CD4-positive, alpha-beta T cell treated with Interleukin-1 beta for 1 hour (primary cell): ENCODE data around the gene VAV3.

Experiments
- DNase-seq, 2 donors: peaks; one replicate each; pipeline ENCODE4 v3.0.0-alpha.2; 2020 to 2022

The VAV3 gene

DNA sequence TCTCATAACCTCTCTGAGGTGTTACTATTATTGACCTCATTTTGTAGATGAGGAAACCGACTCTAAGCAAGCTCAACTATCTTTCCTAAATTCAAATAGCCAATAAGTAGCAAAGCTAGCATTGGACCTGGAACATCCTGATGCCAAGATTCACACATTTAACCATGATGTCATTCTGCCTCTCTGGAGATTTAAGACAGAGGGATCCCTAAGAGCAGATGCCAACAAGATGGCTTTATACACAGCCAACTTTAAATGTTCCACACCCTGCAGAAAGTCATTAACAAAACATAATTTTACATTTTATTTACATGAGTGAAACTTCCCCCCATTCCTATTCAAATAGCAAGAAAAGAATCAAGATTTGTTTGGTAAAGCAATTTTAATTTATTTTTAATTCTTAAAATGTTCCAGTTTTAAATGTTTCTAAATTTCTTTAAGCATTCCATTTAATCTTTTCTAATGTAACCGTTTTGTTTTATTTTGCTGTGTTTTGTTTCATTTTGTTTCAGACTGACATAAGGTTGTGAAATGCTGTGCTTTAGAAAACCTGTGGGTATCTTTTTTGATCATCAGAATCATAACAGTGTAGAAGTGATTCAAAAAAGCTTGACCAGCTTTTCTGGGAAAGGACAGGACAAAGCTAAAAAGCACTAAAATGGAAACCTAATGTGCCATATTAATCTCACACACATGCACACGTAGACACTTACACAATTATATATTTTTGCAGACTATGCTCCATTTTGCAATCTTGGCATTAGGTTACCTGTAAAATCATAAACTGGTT is 7.6 kb upstream of the VAV3 start:
- DNase-seq, result no peak

DNA sequence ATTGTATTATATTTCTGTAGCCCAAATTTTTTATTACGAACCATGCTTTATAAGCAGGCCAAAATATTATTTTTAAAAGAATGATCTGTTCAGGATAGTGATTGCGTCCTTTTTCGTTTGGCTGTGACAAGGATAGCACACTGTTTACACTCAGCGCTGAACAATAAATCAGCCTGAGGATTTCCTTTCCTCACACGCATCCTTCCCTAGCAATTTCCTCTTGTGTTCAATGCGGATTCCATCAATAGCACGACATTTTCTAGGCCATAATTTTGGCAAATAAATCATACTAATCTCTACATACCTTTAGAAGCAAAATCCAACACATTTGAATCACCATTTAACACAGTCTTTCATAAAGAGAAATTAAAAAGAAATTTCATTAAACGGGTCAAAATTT is 1.6 kb upstream of the VAV3 start:
- no peak for DNase-seq

DNA sequence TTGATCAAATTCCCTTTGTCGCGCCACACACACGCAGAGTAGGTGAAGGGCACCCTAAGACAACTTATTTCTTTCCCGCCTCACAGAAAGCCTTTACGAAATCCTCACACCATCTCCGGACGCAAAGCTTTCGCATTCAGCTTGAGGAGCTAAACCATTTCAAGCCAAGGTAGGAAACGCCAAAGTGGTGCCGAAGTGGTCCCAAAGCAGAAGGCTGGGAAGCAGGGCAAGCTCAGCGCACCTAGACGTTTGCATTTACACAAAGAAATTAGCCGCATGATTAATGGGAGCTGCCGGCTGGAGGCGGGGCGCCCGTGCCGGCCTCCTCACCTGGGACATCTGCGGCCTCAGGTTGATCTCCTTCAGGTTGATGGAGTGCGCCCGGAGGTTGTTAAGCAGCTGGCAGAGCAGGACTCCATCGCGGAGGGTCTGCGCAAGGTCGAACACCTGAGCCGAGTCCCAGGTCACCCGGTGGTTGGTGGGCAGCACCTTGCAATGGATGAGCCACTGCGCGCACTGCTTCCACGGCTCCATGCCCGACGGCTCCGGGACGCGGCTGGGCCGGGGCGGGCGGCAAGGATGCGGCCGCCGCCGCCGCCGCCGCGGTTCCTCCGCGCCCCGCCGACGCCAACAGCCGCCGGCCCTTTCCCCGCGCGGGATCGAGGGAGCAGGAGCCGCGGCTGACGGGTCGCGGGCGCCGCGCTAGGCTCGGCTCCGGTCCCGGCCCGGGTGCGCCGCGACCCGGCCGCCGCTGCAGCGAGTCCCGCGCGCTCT is 457 bp downstream of the VAV3 start:
- peak; percentile 26 to 39 for DNase-seq

DNA sequence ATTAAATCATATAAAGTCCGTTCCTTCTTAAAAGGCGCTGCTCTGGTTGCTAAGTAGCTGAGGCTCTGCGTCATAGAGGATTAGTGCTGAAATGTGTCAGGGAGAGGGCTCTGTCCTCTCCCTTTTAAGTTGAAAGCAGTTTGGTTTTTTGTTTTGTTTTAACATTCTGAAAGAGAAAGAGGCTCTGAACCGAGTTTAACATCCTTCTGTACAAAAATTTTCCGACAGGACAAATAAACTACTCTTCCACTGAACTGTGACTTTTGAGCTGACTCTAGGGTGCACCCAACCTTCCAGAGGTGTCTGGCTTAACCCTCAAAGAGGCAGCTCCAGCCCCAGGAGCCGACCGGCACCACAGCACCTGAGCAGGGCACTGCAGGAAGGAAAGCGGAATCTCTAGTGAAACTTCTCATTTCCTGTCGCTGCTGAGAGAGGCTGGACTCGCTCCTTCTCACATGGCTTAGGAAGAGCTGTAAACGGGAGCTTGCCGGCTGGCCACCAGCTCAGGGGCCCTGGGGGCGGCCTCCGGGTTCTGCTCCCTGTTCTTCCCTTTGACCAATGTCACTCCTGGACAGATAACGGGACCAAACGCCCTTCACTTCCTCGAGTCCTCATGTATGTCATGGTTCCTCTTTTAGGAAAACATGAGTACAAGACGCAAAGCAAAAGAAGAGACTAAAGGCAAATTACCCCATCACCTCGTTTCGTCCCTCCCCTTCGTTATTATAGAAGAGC is 1.2 kb downstream of the VAV3 start:
- peak; percentile 43 to 52 for DNase-seq

DNA sequence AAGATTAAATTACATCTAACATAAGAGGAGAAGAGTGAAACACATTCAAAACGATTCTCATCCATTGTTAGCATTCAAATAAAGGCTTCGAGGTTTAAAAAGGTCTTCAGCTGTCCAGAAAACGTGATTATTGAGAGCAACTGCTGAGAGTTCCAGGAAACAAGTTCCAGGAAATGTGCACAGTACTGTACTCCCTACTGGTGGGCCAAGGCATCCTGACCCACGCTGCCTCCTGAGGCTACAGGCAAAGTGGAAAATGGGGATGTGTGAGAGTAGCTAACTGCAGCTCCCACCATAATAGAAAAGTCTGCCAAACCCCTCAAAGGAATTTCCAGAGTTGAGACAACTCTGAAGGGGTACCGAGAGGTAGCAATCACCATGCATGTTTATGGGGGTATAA is 2.0 kb downstream of the VAV3 start:
- DNase-seq, result no peak

DNA sequence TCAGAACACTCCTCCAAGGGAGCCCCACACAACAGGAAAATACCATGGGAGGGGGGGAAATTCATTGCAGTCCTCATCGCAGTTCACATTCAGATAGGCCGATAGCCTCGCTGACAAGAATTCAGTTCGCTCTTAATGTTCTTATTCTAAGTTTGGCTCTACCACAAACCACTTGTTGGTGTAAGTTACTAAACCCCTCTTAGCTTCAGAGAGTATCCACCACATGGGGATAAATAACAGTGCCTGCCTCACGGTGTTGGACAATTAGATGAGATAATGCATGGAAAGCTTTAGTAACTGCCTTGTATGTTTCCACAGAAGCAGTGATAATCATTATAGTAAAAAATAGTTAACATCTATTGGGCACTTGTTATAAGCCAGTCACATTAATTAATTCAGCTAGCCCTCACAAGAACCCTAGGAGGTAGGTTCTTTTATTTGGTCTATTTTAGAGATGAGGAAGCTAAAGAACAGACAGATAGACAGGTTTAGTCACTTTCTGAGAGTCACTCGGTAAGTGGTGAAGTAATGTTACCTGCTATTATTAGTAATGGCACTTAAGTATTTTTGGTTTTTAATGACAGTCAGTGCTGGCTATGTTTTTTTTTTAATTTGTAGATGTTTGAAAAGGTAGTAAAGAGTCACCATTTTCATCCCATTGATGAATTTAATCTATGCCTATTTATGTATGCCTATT is 10.1 kb downstream of the VAV3 start:
- DNase-seq, result no peak

DNA sequence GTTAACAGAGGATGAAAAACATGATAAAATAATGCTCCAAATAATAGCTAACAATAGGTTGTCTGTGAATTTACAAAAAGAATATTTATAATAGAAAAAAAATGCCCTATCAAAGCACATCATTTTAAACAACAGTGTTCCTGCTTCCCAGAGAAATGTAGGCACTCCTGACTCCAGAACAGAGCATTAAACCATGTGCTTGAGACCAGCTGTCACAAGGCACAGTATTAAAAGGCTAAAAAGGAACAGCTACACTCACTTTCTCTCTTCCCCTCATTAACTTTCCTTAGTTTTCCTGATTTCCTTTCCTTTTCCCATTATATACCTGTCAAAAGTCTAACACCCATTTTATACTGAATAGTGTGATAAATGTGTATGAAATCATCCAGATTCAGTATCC is 10.9 kb downstream of the VAV3 start:
- no peak for DNase-seq

DNA sequence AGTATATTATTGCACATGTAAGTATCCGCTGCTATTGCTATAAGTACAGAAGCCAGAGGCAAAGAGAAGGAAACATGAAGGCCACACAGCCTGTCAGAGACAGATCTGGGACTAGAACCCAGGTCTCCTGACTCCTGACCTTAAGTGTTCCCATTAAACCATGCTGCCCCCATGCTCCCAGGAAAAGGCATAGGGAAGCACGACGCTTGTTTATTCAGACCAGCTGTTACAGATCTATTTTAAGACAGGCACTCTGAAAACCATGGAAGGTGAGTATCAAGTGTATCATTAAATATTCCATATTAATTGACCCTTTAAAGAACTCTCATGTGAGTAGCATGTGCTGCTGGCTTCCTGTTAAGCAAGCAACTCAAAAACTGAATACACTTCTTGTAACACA is 11.4 kb downstream of the VAV3 start:
- no peak for DNase-seq

DNA sequence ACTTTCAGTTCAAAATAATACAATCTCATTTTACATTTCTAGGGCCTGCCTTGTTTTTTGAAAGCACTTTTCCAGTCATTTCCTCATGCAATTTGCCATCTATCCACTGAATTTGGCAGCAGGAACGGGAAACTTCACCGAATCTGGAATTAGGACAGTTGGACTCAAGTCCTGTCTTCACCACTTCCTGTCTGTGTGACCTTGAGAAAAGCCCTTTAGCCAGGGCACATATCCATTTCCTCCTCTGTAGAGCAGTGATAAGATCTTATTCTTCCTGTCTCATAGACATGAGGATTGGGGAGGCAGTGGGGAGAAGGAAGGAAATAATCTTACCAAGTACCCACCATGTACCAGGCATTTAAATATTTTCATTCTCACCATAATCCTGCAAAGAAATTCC is 12.0 kb downstream of the VAV3 start:
- no peak for DNase-seq

DNA sequence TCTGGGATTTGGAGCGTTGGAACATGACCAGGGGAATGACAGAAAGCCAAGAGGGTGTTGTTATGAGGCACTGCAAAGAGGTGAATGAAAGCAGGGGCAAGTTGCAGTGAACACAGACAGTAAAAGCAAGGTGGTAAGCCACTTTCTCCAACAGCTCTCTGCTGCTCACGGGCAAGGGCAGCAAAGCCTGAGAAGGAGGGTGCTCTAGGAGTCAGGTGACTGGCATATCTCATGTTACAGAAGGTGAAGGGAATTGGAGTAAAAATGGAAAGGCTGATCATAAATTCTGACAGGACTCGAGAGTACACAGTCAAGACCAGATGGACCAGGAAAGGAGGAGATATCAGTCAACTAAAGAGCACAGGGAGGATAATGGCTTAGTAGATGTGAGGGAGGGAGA is 14.5 kb downstream of the VAV3 start:
- DNase-seq, result no peak

DNA sequence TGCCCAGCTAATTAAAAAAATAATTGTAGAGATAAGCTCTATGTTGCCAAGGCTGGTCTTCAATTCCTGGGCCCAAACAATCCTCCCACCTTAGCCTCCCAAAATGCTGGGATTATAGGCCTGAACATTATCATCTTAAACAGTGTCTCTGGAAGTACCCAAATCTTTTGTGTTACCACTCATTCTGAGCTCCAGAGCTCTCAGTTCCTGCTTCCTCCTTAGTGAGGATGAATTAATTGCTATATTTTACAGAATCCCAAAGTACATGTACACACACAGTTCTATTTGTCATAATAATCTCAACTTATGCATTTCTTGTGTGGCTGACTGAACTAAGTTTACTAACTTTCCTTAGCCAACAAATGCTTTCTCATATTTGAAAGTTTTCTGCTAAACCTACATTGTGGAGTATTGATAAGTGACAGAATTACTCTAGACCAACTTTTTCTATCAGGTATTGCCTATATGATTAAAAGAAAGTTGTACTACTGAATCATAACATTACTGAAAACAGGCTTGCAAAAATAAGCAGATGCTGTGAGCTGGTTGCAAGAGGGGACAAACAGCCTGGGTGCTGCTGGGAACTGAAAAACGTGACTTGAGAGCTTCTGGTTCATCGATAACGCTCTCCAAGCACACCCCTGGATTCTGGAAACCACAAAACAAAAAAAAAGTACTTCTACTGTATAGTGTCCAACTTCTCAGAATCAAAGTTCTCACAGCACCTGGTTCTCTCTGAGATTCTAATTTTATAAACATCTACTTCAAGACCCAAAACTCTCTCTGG is 15.3 kb downstream of the VAV3 start:
- DNase-seq, result no peak

DNA sequence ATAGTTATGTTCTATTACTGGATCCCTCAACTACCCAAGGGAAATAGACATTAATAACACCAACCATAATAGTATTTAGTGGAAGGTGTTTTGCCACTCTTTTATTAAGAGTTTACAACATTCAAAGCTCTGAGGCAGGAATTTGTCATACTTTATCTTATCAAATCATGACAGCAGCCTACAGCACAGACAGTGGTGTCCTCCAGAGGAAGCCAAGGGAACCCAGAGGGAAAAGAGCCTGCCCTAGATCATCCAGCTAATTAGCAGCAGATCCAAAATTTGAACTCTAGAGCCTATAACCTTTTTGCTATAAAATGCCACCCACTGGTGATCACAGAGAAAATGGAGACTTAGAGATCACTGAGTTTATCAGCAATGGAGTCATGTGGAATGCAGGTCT is 18.2 kb downstream of the VAV3 start:
- no peak for DNase-seq

DNA sequence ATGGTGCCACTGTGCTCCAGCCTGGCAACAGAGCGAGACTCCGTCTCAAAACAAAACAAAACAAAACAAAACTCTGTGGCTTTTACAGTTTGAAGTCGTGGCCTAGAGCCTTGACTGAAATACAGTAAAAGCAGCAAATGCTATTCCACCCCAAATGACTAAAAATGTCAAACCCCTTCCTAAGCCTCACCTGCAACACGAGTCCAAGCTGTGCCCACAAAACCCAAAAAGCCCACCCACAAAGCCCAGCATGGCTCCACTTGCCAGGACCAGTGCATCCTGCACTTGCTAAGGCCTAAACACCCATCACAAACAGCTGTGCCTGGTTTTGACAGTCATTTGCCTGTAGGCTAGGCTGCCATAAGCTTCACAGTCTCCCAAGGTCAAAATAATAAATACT is 21.3 kb downstream of the VAV3 start:
- peak in 1 of 2 donors; percentile 7 for DNase-seq

DNA sequence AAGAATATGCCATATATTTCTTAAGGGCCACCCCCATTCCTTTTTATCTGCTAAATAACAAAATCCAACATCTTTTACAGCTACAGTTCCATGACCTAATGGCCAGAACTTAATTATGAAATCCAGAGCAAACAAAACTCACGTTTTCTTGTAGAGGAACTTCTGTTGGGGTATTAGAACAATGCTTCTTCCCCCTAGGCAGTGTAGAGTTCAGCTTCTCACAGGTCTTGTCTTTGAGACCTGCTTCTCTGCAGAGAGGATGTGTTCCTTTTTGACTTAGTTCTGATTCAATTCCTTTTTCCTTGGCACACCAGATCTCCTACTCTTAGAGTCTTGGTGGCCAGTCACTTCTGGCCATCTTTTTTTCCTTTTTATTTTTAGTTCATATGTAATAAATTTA is 22.2 kb downstream of the VAV3 start:
- DNase-seq, result no peak

DNA sequence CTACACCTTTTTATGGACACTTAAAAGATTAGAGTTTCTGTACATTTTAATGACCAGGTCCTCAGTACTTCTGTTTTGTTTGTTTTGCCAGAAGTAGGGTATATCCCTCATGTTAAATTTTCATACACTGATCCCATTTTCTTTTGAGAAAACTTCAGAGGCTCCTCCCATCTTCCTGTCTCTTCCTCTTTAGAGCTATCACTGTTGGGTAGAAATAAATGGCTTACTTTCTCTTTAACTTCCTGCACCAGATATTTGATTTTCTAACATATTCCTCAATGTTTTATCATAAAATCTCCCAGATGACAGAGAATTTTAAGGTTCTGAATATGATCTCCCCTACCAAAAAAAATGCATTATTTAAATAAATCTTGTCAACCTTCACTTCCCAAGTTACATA is 23.4 kb downstream of the VAV3 start:
- no peak for DNase-seq

DNA sequence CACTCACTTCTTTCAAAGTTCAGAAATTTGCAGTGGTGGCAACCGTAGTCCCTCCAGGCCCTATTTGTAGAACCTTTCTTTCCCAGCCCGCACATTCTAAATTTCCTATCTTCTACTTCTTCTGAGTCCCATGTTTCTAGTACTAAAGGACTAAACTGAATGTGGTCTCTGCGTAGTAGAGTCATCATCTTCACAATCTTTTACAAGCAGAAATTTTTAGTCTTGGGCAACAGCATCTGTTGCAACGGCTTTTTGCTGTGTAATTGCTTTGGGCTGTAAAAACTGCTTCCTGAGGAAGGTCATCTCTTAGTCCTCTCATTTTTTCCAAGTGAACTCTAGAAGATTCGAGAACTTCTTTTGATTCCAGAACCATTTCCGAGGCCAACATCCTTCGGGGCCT is 23.9 kb downstream of the VAV3 start:
- peak in 1 of 2 donors; percentile 54 for DNase-seq

DNA sequence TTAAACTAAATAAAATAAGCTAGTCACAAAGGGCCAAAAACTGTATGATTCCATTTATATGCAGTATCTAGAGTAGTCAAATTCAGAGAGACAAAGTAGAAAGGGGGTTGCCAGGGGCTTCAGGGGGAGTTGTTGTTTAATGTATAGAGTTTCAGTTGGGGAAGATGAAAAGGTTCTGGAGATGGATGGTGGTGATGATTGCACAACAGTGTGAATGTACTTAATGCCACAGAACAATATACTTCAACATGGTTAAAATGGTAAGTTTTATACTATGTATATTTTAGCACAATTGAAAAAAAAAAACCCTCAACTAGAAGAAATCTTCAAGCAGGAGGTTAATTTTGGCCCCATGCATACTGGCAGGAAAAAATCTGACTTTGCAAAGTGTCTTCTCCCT is 24.3 kb downstream of the VAV3 start:
- DNase-seq, result no peak

DNA sequence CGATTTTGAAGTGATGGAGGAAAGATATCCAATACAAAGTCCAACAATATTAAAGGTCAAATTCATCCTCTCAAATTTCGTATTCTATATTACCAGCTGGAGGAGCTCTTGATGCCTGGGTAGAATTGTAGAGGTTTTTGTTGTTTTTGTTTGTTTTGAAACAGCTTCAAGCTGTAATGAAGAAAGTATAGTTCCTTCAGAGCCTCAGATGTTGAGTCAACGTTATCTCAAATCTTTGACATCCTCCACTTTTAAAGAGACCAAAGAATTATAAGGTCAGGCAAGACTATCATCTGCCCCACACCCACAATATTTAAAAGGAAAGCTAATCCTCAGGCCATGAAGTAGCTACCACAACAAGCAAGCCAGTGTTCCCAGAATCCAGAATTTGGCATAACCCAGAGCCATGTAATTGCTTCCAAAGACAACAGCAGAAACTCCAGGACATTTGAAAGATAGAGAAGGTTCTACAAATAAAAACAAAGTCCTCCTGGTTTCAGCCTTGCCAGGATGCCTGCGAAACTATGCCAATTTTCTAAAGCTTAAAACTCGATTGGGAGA is 24.9 kb downstream of the VAV3 start:
- no peak for DNase-seq

DNA sequence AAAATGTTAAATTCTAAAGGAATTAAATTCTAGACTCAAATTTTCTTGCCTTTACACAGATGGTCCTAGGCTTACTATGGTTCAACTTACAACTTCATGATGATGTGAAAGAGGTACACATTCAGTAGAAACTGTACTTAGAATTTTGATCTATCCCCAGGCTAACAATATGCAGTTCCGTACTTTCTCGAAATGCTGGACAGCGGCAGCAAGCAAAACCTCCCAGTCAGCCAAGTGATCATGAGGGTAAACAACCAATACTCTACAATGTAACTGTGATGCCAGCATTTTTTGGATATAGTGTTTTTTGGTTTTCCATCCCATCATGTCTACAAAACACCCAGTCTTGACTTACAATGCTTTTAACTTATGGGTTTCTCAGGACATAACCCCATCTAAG is 25.7 kb downstream of the VAV3 start:
- no peak for DNase-seq

DNA sequence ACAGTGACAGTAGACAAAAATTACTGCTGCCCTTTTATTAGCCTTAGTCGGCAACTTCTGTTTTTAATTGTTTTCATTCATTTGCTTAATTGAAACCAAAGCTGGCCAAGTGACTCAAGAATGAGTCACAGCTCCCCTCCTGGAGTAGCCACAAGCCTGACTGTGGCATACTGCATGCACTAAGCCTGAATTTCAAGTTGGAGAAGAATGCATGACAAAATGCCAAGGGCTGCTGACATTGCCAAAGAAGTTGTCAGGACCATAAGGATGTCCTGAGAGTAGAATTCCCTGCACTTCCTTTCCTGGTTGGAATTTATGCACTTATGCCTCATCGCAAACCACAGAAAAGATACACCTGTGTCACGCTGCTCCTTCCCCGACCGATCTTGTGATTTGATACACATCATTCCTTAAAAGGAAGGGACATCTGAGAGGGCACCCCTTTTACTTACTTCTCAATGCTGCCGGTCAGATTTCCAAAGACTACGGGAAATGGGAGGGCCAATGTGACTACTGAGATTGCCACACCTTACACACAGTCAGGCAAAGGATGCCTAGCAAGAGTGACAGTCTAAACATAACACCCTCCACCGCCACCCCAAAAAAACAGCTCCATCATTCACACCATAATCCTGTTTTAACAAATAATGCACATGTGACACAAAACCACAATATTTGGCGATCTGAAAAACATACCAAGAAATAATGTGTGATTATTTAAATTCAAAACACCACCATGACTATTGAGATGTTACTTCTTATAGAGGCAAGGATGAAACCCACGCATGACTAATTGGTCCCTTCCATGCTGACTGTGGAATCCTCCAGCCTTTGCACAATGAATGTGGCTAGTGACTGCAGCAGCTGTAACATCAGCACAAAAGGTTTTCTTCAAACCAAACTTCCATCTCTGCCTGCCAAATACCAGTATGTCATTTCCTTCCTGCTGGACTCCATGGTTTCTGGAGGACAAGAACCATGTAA is 28.2 kb downstream of the VAV3 start:
- peak; percentile 53 to 57 for DNase-seq
